ENCODE data around the gene SH3BP5.

Gene SH3BP5

GRCh38 chr3:15347063-15347736 lies 14.8 kb upstream of the SH3BP5 start:
- no peak for FAIRE-seq

GRCh38 chr3:15346516-15346915 lies 14.1 kb upstream of the SH3BP5 start:
- FAIRE-seq = no peak

GRCh38 chr3:15345608-15346137 lies 13.3 kb upstream of the SH3BP5 start:
- no peak for FAIRE-seq

- FAIRE-seq = peak; percentile 5
These were observed 12.8 kb upstream of the SH3BP5 start for GRCh38 chr3:15345066-15345607.

DNA sequence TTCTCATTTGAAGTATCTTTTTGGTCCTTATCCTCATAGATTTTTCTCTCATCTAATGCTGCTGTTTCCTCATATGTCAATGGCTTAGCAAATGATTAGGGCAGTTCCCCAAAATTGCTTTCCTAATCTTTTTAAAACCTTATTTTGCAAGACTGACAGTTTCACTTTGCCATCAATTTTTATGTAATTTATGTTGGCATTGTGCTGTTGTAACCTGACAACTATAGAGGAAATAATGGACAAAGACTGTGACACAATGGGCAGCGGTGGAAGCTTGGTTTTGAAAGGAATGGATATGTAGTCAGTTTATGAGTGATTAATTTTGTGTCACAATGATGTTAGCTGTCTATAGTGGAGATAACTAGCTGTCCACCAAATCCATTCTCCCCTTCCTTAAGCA lies 10.6 kb upstream of the SH3BP5 start:
- FAIRE-seq = no peak

GRCh38 chr3:15342246-15342645 lies 9.9 kb upstream of the SH3BP5 start:
- FAIRE-seq = no peak

DNA sequence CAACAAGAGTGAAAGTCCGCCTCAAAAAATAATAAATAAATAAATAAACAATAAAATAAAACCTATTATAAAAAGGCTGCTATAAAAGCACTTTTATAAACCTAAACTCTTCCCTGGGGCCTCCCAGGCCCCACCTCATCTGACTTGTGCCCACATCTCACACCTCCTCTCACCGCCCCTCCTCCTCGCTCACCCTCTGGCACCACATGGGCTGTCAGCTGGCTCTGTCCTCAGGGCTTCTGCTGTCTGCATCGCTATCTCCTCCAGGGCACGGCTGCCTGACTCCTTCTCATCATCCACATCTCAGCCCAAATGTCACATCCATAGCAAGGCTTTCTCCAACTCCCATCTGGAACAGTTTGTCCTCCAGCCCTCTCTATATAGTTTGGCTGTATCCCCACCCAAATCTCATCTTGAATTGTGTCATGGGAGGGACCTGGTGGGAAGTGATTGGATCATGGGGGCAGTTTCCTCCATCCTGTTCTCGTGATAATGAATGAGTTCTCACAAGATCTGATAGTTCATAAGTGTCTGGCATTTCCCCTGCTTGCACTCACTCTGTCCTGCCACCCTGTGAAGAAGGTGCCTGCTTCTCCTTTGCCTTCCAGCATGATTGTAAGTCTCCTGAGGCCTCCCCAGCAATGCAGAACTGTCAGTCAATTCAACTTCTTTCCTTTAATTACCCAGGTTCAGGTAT lies 8.8 kb upstream of the SH3BP5 start:
- FAIRE-seq = no peak

DNA sequence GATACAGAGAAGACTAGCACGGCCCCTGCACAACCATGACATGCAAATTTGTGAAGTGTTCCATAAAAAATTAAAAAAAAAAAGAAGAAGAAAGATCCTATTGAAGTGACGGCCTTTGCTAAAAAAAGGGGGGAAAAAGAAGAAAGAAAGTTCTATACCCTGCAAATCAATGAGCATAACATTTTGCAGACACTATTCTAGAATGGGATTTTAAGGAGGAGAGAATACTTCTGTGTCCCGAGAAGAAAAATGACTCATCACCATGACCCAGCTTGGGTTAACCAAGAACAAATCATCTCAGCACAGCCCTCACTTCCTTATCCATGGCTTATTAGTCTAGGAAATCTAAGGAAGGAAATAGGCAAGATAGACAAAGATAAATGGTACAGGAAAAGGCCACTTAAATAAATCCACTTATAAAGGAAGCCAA lies 7.4 kb upstream of the SH3BP5 start:
- no peak for FAIRE-seq

DNA sequence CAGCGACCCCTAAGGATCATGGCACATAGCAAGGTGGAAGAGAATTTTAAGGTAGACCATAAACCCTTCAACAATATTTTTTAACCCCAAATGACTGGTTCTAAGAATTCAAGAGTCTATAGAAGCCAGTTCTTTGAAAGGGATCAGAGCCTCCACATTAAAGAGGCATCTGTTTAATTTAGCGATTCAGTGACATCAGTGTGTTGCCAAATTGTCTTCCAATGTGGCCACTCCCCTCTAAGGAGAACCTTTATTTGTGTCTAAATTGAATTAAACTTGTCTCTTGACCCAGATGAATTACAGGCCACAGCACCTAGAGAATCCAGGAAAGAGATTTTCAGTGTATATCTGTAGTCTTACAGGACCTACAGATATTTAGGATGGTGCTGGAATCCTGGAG lies 6.6 kb upstream of the SH3BP5 start:
- FAIRE-seq = no peak

DNA sequence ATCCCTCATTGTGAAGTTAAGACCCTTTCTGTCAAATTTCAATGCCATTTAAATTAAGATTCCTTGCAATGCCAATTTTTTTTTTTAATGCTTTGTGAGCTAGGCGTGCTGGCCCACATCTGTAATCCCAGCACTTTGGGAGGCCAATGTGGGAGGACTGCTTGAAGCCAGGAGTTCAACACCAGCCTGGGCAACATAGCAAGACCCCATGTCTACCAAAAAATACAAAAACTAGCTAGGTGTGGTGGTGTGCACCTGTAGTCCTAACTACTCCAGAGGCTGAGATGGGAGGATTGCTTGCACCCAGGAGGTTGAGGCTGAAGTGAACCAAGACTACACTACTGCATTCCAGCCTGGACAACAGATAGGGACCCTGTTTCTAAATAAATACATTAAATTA lies 5.6 kb upstream of the SH3BP5 start:
- no peak for FAIRE-seq

DNA sequence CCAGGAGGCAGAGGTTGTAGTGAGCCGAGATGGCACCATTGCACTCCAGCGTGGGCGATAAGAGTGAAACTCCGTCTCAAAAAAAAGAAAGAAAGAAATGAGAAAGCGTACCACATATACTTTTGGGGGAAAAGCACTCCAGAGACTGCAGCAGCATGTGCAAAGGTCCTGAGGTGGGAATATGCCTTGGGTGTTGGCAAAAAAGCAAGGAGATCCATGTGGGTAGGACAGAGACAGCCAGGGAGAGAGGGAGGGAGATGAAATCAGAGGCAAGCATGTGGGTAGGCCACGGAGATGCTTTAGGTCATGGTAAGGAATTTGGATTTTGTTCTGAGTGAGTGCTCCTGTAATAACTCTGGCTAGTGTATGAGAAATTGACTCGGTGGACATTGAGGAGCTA lies 3.7 kb upstream of the SH3BP5 start:
- no peak for FAIRE-seq

- FAIRE-seq = no peak
These were observed 1.5 kb upstream of the SH3BP5 start for GRCh38 chr3:15333956-15334263.

- no peak for FAIRE-seq
These were observed 941 bp upstream of the SH3BP5 start for GRCh38 chr3:15333099-15333955.

DNA sequence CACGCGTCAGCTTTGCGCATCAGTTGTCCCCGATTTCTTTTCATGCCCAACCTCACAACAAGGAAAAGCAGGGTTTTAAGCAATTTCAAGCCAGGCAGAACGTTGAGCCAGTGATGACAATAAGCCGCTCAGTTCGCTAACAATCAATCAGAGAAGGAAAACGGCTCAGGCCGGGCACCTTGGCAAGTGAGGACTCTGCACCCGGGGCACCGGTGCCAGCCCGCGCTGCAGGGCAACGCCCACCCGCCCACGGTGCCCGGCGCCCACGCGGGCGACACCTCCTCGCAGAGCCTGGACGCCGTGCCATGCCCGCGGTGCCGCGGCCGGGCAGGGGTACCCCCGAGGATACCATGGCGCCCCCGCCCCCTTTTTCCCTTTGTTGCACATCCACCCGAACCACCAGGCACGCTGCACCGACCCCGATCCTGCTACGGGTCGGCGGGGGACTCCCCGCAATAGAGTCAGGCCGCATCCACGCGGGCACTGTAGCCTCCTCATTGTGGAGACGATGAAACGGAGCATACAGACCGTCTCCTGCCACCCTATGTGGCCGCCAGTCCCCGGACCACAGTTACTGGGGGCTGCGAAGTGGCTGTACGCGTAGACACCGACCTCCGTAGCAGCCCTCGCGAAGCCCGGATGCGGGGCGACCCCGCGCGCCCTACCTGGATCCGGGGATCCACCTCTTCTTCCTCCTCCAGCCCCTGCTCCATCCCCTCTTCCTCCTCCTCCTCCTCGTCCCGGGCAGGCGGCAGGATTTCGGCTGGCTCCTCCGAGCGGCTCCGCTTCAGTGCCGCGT lies 581 bp downstream of the SH3BP5 start:
- FAIRE-seq = no peak

DNA sequence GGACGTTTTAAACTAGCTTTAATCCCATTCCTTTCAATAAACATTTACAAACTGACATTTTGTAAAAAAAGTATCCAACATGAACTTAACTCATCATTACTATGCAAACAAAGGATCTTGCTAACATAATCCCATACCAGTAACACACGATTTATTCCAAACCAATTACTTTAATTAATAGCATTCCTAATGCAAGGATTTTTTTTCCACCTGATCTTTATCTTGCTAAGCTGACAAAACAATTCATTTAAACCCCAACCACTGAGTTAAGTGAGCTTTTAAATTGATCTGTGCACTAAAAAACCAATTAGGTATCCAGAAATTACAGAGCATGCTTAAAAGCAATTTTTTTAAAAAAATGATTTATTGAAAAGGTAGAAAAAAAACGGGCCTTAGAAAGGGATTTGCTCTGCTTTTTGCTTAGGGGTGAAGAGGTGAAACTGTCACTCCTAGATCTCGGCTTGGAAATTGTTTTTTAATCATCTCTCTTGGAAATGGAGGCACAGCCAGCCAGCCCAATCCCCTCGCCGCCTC lies 1.2 kb downstream of the SH3BP5 start:
- no peak for FAIRE-seq

DNA sequence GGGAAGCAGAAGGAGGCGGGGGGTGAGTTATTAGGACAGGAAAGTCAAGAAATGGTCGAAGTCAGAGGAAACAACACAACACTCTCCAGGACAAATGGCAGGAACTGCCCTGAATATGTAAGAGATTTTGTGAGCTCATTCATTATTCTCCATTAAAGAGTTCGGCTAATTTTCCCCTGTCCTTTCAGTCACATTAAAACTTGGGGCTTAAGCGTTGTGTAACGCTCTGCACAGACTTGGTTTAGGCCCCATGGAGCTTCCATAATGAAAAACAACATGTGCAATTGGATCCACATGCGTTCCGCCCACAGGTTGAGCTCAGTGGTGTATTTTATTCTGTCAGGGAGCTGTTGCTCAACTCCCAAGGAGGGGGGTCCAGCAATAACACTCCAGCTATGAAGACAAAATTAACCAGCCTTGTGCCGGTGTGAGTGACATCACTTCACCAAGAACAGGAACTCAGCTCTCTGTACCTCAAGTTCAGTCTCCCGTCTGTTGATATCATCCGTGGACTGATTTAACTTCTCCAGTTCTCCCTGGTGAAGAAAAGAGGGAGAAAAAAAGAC lies 2.3 kb downstream of the SH3BP5 start:
- no peak for FAIRE-seq

DNA sequence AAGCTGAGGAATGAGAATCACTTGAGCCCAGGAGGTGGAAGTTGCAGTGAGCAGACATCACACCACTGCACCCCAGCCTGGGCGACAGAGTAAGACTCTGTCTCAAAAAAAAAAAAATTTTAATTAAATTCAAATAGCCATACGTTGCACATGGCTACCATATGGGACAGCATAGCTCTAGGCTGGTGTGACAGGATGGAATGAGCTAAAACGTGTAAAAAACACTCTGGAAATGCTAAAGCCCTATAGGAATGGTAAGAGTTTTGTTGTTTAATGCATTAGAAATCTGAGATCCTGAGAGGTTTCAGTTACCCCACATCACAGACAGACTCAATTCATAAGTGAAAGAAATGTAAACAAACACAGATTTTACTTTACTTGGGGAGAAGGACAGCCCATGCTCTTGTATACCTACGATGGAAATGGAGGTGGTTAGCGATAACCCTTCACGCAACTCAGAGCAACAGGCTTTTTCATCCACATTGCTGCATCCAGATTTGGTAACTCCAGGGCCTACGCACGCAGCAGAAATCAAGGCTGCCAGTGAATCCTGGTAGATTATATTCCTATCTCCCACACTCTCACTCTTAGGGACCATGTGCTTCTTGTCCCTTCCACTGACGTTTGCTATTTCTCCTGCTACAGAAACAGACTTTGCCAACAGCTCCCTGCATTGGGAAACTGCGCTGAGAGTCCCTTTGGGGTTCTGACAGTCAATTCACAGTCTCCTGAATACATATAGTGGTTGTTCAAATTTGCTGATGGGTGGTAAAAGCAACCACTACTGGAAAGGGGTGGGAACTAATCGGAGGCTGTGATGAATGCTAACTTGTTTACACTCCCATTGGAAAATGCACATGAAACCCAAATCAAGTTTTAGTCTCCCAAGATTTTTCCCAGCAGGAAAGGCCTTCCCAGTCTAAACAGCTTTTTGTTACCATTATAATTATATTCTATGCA lies 3.1 kb downstream of the SH3BP5 start:
- FAIRE-seq = no peak

- FAIRE-seq = no peak
These were observed 4.4 kb downstream of the SH3BP5 start for GRCh38 chr3:15327941-15328340.

DNA sequence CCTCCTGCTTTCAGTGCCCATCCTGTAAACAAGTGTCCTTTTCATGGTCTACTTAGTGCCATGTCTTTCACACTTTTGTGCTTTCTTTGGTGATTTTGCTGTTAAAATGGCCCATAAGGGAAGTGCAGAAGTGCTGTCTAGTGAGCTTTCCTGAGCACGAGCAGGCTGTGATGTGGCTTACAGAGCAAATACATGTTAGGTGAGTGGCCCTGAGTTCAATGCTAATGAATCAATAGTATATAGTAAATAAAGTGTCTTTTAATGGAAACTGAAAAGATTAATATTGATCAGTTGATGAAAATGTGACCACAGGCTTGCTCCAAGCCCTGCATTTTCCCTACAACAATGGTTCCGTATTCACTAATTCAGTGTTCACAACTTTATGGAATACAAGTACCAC lies 5.7 kb downstream of the SH3BP5 start:
- no peak for FAIRE-seq

GRCh38 chr3:15326037-15326436 lies 6.3 kb downstream of the SH3BP5 start:
- FAIRE-seq = no peak

- no peak for FAIRE-seq
These were observed 7.2 kb downstream of the SH3BP5 start for GRCh38 chr3:15325228-15325627.
